Measurements from ENCODE around the gene TMEM233. TPM values are rescaled to one million over a fixed set of nuclear protein-coding genes. Genes with fewer than 3 reads are reported as not detected.
A peak's percentile ranks its signal among the peaks of the same experiment; 100 is the strongest.

TMEM233 gene
- total and polyA plus RNA-seq, 9 of the 15 experiments (the other 6 are each of a cell fraction or from before 2014, with no cell fraction given), result 0.04 to 0.17 (median 0.07) TPM; not detected in 2

GRCh38 chr12:119665164-119665929 lies 71.8 kb downstream of the TMEM233 start (continued):
- peak; percentile 93; the same call in 1 of the 2 replicates for TF ChIP-seq MTA1 (IDR thresholded peaks at IDR 0.05; ENCODE audit: borderline replicate concordance)
- peak; percentile 92 for TF ChIP-seq CEBPB (tag; IDR thresholded peaks at IDR 0.05)
- no peak for TF ChIP-seq SREBF2 (CRISPR knock-in tag; IDR thresholded peaks at IDR 0.05)
- no peak for TF ChIP-seq ZNF174 (CRISPR knock-in tag; IDR thresholded peaks at IDR 0.05)
- no peak for TF ChIP-seq ZNF184 (CRISPR knock-in tag; IDR thresholded peaks at IDR 0.05)
- no peak for TF ChIP-seq NR2F6 (CRISPR knock-in tag; IDR thresholded peaks at IDR 0.05)
- TF ChIP-seq LEF1 (IDR thresholded peaks at IDR 0.05), result peak; percentile 100
- TF ChIP-seq USF1 (CRISPR knock-in tag; IDR thresholded peaks at IDR 0.05), result no peak
- no peak for TF ChIP-seq BMI1 (IDR thresholded peaks at IDR 0.05; ENCODE audit: low read length)
- peak; percentile 39; the same call in 1 of the 2 replicates for TF ChIP-seq CGGBP1 (CRISPR knock-in tag; IDR thresholded peaks at IDR 0.05)
- TF ChIP-seq ZNF584 (CRISPR knock-in tag; IDR thresholded peaks at IDR 0.05; ENCODE audit: low read depth), result peak; percentile 98
- TF ChIP-seq HINFP (tag; conservative IDR thresholded peaks at IDR 0.05; ENCODE audit: low read depth), result peak; percentile 69; the same call in 1 of the 2 replicates
- TF ChIP-seq PML (IDR thresholded peaks at IDR 0.05; ENCODE audit: low read length), result peak; percentile 100
- TF ChIP-seq DNMT1 (IDR thresholded peaks at IDR 0.05), result no peak
- no peak for TF ChIP-seq NUFIP1 (IDR thresholded peaks at IDR 0.05; ENCODE audit: partially characterized antibody)
- peak; percentile 100 for TF ChIP-seq ARID1B (IDR thresholded peaks at IDR 0.05)
- TF ChIP-seq NFIC (IDR thresholded peaks at IDR 0.05), result peak; percentile 99
- TF ChIP-seq THAP7 (CRISPR knock-in tag; IDR thresholded peaks at IDR 0.05), result no peak
- TF ChIP-seq CHD2 (IDR thresholded peaks at IDR 0.05; ENCODE audit: low read depth, low read length), result no peak
- no peak for TF ChIP-seq RBM34 (IDR thresholded peaks at IDR 0.05; ENCODE audit: borderline replicate concordance, insufficient read depth, low read length)
- peak; percentile 41; the same call in 1 of the 2 replicates for TF ChIP-seq LCOR (CRISPR knock-in tag; IDR thresholded peaks at IDR 0.05)
- no peak for TF ChIP-seq CHCHD3 (CRISPR knock-in tag; IDR thresholded peaks at IDR 0.05)
- TF ChIP-seq VEZF1 (CRISPR knock-in tag; IDR thresholded peaks at IDR 0.05), result peak; percentile 90
- TF ChIP-seq CBX8 (IDR thresholded peaks at IDR 0.05; ENCODE audit: borderline replicate concordance, extremely low read depth, low read depth, low read length, poor library complexity, severe bottlenecking), result no peak
- TF ChIP-seq PPARD (CRISPR knock-in tag; IDR thresholded peaks at IDR 0.05), result no peak

All from K562 (cell line).